Gastrocnemius medialis (tissue), 4 donors: ENCODE measurements around the gene SMIM29. TPM values are rescaled to one million over a fixed set of nuclear protein-coding genes. Genes with fewer than 3 reads are reported as not detected.

Source experiments
- ATAC-seq, 2 donors: fragments of 150-250 bp; one replicate each; pipeline ENCODE4 v1.9.1; 2016
- DNase-seq, 2 donors: peaks; one replicate each; pipeline ENCODE4 v3.0.0-alpha.2; 2019
- H3K27ac ChIP-seq, 4 donors: fragments of 200-600 bp; sonication (generic); 1 replicate in 1 of 4; 2 replicates in 3 of 4; pipeline ENCODE4 v1.5.1; 2016 to 2018; ENCODE audit warnings: mild to moderate bottlenecking in 2 of 4, moderate library complexity in 1 of 4
- H3K27me3 ChIP-seq, 3 donors: fragments of 200-600 bp; sonication (generic) in 2 of 3; 1 replicate in 1 of 3; 2 replicates in 2 of 3; pipeline versions ENCODE4 v1.5.1 to v1.6.0; 2016 to 2019; ENCODE audit warnings: mild to moderate bottlenecking in 1 of 3, moderate library complexity in 1 of 3
- H3K36me3 ChIP-seq, 2 donors: fragments of 200-600 bp; sonication (generic) in 1 of 2; one replicate each; pipeline ENCODE4 v1.5.1; 2017 to 2018
- H3K4me1 ChIP-seq, 2 donors: fragments of 200-600 bp; sonication (generic) in 1 of 2; one replicate each; pipeline ENCODE4 v1.5.1; 2016 to 2017; ENCODE audit warnings: mild to moderate bottlenecking in 2 of 2
- H3K4me3 ChIP-seq, 4 donors: fragments of 200-600 bp; sonication (generic) in 3 of 4; 1 replicate in 1 of 4; 2 replicates in 3 of 4; pipeline ENCODE4 v1.5.1; 2016 to 2019; ENCODE audit warnings: mild to moderate bottlenecking in 2 of 4
- H3K9me3 ChIP-seq, 3 donors: fragments of 200-600 bp; sonication (generic) in 2 of 3; 1 replicate in 1 of 3; 2 replicates in 2 of 3; pipeline ENCODE4 v1.5.1; 2016 to 2019
- CTCF ChIP-seq, 5 experiments: fragments of 450-650 bp in 3 of 5; fragments of 200-600 bp in 2 of 5; sonication (generic) in 2 of 5; IDR thresholded peaks in 4 of 5; conservative IDR thresholded peaks in 1 of 5; 1 replicate in 4 of 5; 2 replicates in 1 of 5; pipeline ENCODE4 v1.5.1; 2016 to 2019; ENCODE audit warnings: antibody characterized with exemption in 5 of 5, mild to moderate bottlenecking in 3 of 5, moderate library complexity in 3 of 5
- POLR2A ChIP-seq, 2 donors: fragments of 450-650 bp; IDR thresholded peaks; one replicate each; pipeline ENCODE4 v1.6.1; 2017; ENCODE audit warnings: antibody characterized with exemption in 2 of 2, mild to moderate bottlenecking in 2 of 2, moderate library complexity in 2 of 2
- in situ Hi-C, 4 donors: fragments of 200-750 bp; cut with MboI; loops; one replicate each; pipeline versions ENCODE4 v1.15.0 to v1.8.0; 2017; ENCODE audit warnings: low sequenced_read_pairs in 4 of 4
- intact Hi-C: fragments of 100-400 bp; cut with DNase I; formaldehyde crosslinking; loops from one replicate; pipeline ENCODE4 v1.15.1; 2023; ENCODE audit warnings: low total_unique reads
- total RNA-seq, 4 donors: library from RNA; depleted of rRNA; stranded (reverse); fragments of >200 nt; gene quantifications; one replicate each; pipeline versions ENCODE4 v1.1.0 to v1.2.3, GENCODE V29; 2016

Gene SMIM29
- total RNA-seq, 4 donors from 2014 or later, result 21.4 to 39.5 (median 33.4) TPM

GRCh38 chr6:34227761-34228421 lies 20.9 kb downstream of the SMIM29 start:
- DNase-seq (peak in 1 of 2 donors; percentile 54), ATAC-seq (no peak)
- TF ChIP-seq POLR2A (IDR thresholded peaks at IDR 0.05), result no peak
- no peak for TF ChIP-seq CTCF (IDR thresholded peaks at IDR 0.05 in 4 of 5, conservative IDR thresholded peaks at IDR 0.05 in 1 of 5)
- Histone ChIP-seq H3K27me3 (no peaks in the 10 kb centered on the region), H3K27ac (no peak overlapping the region), H3K4me3 (no peak overlapping the region), H3K4me1 (peaks cover 11 to 12% of the 10 kb centered on the region in 2 donors), H3K9me3 (no peaks in the 10 kb centered on the region), H3K36me3 (no peaks in the 10 kb centered on the region)
- in situ Hi-C loops, result no loop called here
- intact Hi-C loops, result no loop called here

DNA sequence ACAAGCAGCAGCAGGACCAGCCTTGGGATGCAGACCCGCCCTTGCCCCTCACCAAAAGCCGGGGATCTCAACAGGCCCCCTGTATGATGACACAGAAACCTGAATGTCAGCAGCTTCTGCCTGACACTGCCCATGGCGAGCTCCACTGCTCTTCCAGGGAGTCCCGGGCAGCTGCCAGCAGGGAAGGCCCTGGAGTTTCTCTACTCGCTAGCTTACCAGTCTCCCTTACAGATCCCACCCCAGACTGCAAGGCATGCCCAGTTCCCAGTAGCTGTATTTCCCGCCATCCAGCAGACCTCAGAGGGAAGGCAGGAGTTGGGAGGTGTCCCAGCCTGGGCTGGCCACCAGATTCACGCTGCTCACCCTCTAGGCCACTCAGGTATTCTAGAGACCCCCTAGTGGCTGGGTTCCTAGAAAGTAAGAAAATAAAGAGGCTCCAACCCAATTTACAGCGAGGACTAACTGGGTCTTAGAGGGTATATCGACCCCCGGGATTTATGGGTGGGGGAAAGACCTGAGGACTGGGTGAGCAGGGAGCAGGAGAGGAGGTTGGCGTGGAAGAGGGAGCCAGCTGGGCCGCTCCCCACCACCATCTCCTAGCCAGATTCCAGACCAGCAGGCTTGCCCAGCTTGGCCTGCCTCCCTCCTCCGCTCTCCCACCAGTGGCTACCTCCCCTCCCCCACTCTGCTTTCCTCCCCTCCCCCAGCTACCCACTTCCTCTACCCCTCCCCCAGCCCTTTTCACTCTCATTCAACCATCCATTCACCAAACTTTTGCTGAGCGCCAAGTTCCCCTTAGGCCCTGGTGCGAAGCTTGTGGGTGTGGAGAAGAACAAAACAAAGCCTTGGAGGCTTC lies 21.8 kb downstream of the SMIM29 start:
- no peak for ATAC-seq

GRCh38 chr6:34226066-34226465 lies 22.7 kb downstream of the SMIM29 start:
- in situ Hi-C loops (no loop called here), intact Hi-C loops (no loop called here)
- TF ChIP-seq POLR2A (IDR thresholded peaks at IDR 0.05) (no peak), CTCF (IDR thresholded peaks at IDR 0.05 in 4 of 5, conservative IDR thresholded peaks at IDR 0.05 in 1 of 5) (no peak)
- H3K9me3 ChIP-seq, result no peaks in the 10 kb centered on the region
- H3K36me3 ChIP-seq, result no peaks in the 10 kb centered on the region
- no peaks in the 10 kb centered on the region for H3K27me3 ChIP-seq
- peak overlapping the region in 1 of 4 donors; percentile 90 for H3K27ac ChIP-seq
- ATAC-seq, result no peak
- H3K4me1 ChIP-seq, result peaks cover 11 to 12% of the 10 kb centered on the region in 2 donors
- no peak for DNase-seq
- no peak overlapping the region for H3K4me3 ChIP-seq

More for the DNA sequence above, 21.8 kb downstream of the SMIM29 start:
- no peak for TF ChIP-seq POLR2A (IDR thresholded peaks at IDR 0.05)
- Histone ChIP-seq H3K36me3 (no peaks in the 10 kb centered on the region), H3K4me1 (peaks cover 11 to 12% of the 10 kb centered on the region in 2 donors), H3K27me3 (no peaks in the 10 kb centered on the region), H3K9me3 (no peaks in the 10 kb centered on the region), H3K4me3 (no peak overlapping the region), H3K27ac (peak overlapping the region in 1 of 4 donors; percentile 9)
- no peak for DNase-seq
- intact Hi-C loops, result no loop called here
- in situ Hi-C loops, result no loop called here

- Histone ChIP-seq H3K36me3 (no peaks in the 10 kb centered on the region), H3K27ac (peak overlapping the region; percentile 90 to 99 (median 96)), H3K4me1 (peaks cover 11 to 12% of the 10 kb centered on the region in 2 donors), H3K4me3 (no peak overlapping the region), H3K27me3 (no peaks in the 10 kb centered on the region), H3K9me3 (no peaks in the 10 kb centered on the region)
- DNase-seq, result no peak
- TF ChIP-seq CTCF (IDR thresholded peaks at IDR 0.05 in 4 of 5, conservative IDR thresholded peaks at IDR 0.05 in 1 of 5) (no peak), POLR2A (IDR thresholded peaks at IDR 0.05) (no peak)
- ATAC-seq, result no peak
- intact Hi-C loops (no loop called here), in situ Hi-C loops (no loop called here)
Measured at GRCh38 chr6:34225551-34225950, 23.3 kb downstream of the SMIM29 start.
